ENCODE measurements around the gene RANBP1. TPM values are rescaled to one million over a fixed set of nuclear protein-coding genes. Genes with fewer than 3 reads are reported as not detected.

The RANBP1 gene
- total and polyA plus RNA-seq, 2 of the 4 experiments (the other 2 are of a cell fraction): 173 to 376 TPM

DNA sequence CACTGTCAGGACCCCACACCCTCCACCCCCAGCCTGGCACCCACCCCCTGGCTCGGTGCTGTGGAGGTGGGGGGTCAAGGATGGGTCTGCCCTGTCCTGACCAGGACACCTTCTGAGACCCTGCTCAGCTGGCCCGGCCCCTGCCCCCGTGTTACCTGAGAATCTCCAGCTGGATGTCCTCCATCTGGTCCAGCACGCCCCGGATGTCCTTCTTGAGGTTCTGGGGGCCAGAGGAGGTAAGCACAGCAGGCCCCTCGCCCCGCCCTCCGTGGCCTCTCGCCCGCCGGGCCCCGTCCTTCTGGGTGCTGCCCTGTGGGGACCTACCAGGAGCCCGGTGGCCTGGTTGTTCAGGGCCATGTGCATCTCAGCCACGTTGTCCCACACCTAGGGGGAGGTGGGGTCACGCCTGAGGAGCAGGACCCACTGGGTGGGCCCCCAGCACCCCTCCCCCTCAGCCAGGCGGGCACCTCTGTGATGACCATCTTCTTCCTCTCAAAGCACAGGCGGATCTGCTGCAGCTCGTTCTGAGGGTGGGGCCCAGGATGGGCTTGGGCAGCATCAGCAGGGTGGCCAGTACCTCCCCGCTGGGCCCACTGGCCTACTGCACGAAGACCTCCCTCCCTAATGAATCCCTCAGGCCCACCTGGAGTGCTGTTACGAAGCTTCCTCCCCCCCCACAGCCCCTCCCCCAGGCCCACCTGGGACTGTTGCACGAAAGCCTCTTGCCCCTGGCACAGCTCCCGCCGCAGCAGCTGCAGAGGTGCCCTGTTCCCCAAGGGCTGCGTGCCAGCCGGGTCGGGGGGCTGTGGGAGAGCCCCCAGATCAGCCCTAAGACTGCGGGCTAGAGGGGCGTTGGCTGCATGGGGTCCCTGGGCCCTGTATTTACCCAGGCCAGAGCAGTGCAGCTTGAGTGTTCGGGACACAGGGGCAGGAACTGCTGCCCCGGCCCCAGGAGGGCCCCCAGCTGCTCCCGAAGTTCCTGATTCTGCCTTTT lies 33.6 kb downstream of the RANBP1 start:
- Histone ChIP-seq H2BK120ac (ENCODE audit: low read depth, low read length) (no peak overlapping the region), H3K4me2 (ENCODE audit: low read depth, low read length) (no peak overlapping the region), H2BK15ac (ENCODE audit: low read depth, low read length) (no peak overlapping the region), H3K14ac (replicated peaks; ENCODE audit: low read depth, low read length) (no peak overlapping the region), H4K5ac (ENCODE audit: low read depth, low read length) (no peak overlapping the region), H3K79me1 (ENCODE audit: low read depth in 1 of 2, low read length in 2 of 2) (peaks cover 0 to 7% of the 10 kb centered on the region in 2 experiments; a peak in 1 of 4 replicates), H3K27me3 (ENCODE audit: control insufficient read depth, insufficient read depth, low read length) (no peaks in the 10 kb centered on the region), H3K36me3 (ENCODE audit: control insufficient read depth, insufficient read depth, low read length) (peaks cover 6% of the 10 kb centered on the region; the same call in 1 of the 2 replicates), H4K8ac (ENCODE audit: low read depth in 2 of 2, low read length in 2 of 2) (no peak overlapping the region), H3K9ac (ENCODE audit: low read depth, low read length) (no peak overlapping the region), H2BK20ac (ENCODE audit: low read depth, low read length) (no peak overlapping the region), H3K27ac (ENCODE audit: insufficient read depth, low read length) (no peak overlapping the region), H3K9me1 (ENCODE audit: insufficient read depth, low read length) (no peaks in the 10 kb centered on the region), H3K4ac (ENCODE audit: low read depth, low read length) (no peak overlapping the region), H3K18ac (ENCODE audit: low read depth, low read length) (no peak overlapping the region), H4K91ac (ENCODE audit: insufficient read depth, low read depth, low read length) (no peak overlapping the region), H3K56ac (ENCODE audit: extremely low read depth, insufficient read depth, low read length) (no peak overlapping the region), H2AFZ (replicated peaks; ENCODE audit: low read length, poor library complexity) (no peak overlapping the region), H3K23ac (ENCODE audit: low read depth, low read length) (no peak overlapping the region), H2BK5ac (ENCODE audit: low read depth, low read length, poor library complexity, severe bottlenecking) (no peak overlapping the region), H4K20me1 (ENCODE audit: insufficient read depth, low read length) (peaks cover 9% of the 10 kb centered on the region; the same call in 1 of the 2 replicates), H3K4me3 (ENCODE audit: insufficient read depth, low read depth, low read length) (no peak overlapping the region), H2AK5ac (ENCODE audit: low read depth, low read length) (no peak overlapping the region), H2AK9ac (replicated peaks; ENCODE audit: low read depth, low read length, poor library complexity) (no peak overlapping the region), H3K9me3 (ENCODE audit: control insufficient read depth, insufficient read depth, low read length) (no peaks in the 10 kb centered on the region), H3K4me1 (ENCODE audit: control insufficient read depth, insufficient read depth, low read length) (peaks cover 8% of the 10 kb centered on the region)
- no CpG with 5 or more reads among the region's 32 CpGs for WGBS, 2 experiments (ENCODE audit: extremely low coverage in 2 of 2, insufficient read length in 1 of 2)
- DNase-seq: no peak
- no TSS peak for BruUV-seq (replicated peaks)
- CTCF ChIA-PET: no interaction called here
- intact Hi-C loops (cut with micrococcal nuclease) (no loop called here), dilution Hi-C loops (cut with HindIII; ENCODE audit: low sequenced_read_pairs, unreplicated experiment) (no loop called here), in situ Hi-C loops (cut with MboI; ENCODE audit: low sequenced_read_pairs) (loop anchor here (10.0 kb wide), 1 partner anchor 305 kb away; no protein-coding TSS in a partner anchor)
- POLR2A ChIA-PET (ENCODE audit: unreplicated experiment): no interaction called here
- no peak for ATAC-seq (ENCODE audit: low read depth)
- TF ChIP-seq, protein P1, sequence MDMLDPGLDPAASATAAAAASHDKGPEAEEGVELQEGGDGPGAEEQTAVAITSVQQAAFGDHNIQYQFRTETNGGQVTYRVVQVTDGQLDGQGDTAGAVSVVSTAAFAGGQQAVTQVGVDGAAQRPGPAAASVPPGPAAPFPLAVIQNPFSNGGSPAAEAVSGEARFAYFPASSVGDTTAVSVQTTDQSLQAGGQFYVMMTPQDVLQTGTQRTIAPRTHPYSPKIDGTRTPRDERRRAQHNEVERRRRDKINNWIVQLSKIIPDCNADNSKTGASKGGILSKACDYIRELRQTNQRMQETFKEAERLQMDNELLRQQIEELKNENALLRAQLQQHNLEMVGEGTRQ (IDR thresholded peaks at IDR 0.05; ENCODE audit: low read depth, low read length): no peak
- TF ChIP-seq CHD1 (IDR thresholded peaks at IDR 0.05; ENCODE audit: low read depth, low read length): no peak
- TF ChIP-seq MAZ (IDR thresholded peaks at IDR 0.05; ENCODE audit: borderline replicate concordance, low read depth, low read length): no peak
- no peak for TF ChIP-seq CEBPB (IDR thresholded peaks at IDR 0.05; ENCODE audit: low read depth, low read length)
- TF ChIP-seq RAD21 (IDR thresholded peaks at IDR 0.05; ENCODE audit: low read length): no peak
- no peak for TF ChIP-seq BHLHE40 (IDR thresholded peaks at IDR 0.05; ENCODE audit: low read depth, low read length)
- TF ChIP-seq, protein P2, sequence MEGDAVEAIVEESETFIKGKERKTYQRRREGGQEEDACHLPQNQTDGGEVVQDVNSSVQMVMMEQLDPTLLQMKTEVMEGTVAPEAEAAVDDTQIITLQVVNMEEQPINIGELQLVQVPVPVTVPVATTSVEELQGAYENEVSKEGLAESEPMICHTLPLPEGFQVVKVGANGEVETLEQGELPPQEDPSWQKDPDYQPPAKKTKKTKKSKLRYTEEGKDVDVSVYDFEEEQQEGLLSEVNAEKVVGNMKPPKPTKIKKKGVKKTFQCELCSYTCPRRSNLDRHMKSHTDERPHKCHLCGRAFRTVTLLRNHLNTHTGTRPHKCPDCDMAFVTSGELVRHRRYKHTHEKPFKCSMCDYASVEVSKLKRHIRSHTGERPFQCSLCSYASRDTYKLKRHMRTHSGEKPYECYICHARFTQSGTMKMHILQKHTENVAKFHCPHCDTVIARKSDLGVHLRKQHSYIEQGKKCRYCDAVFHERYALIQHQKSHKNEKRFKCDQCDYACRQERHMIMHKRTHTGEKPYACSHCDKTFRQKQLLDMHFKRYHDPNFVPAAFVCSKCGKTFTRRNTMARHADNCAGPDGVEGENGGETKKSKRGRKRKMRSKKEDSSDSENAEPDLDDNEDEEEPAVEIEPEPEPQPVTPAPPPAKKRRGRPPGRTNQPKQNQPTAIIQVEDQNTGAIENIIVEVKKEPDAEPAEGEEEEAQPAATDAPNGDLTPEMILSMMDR (conservative IDR thresholded peaks at IDR 0.05; ENCODE audit: low read depth, low read length): no peak
- no peak for TF ChIP-seq RFX5 (IDR thresholded peaks at IDR 0.05; ENCODE audit: low read depth, low read length)
- no peak for TF ChIP-seq SMC3 (IDR thresholded peaks at IDR 0.05; ENCODE audit: low read depth, low read length)
- TF ChIP-seq FOS (IDR thresholded peaks at IDR 0.05; ENCODE audit: low read depth, low read length): no peak
- no peak for TF ChIP-seq MAFK (IDR thresholded peaks at IDR 0.05; ENCODE audit: low read depth, low read length)
- no peak for TF ChIP-seq RCOR1 (IDR thresholded peaks at IDR 0.05; ENCODE audit: insufficient replicate concordance, low read length)
- no peak for TF ChIP-seq MXI1 (IDR thresholded peaks at IDR 0.05; ENCODE audit: borderline replicate concordance, low read depth, low read length)
- no peak for TF ChIP-seq NFE2L2 (IDR thresholded peaks at IDR 0.05; ENCODE audit: low read depth, low read length)

Data from IMR-90 (cell line).